HUES6 (cell line): Measurements from ENCODE around the gene SIAE.
A peak's percentile ranks its signal among the peaks of the same experiment; 100 is the strongest.

Experiments used
- H3K27ac ChIP-seq: 2 replicates; pipeline ENCODE4 v1.7.0; 2013; ENCODE audit warnings: low read depth, mild to moderate bottlenecking, low read length, inconsistent platforms
- H3K27me3 ChIP-seq: 2 replicates; pipeline ENCODE4 v1.6.1; 2013; ENCODE audit warnings: low read length; ENCODE audit not compliant: control insufficient read depth, insufficient read depth
- H3K36me3 ChIP-seq: 2 replicates; pipeline ENCODE4 v1.6.1; 2013; ENCODE audit warnings: low read length; ENCODE audit not compliant: control insufficient read depth, insufficient read depth
- H3K4me1 ChIP-seq: 2 replicates; pipeline ENCODE4 v1.6.1; 2013; ENCODE audit warnings: low read length; ENCODE audit not compliant: control insufficient read depth, insufficient read depth
- H3K4me3 ChIP-seq: 2 replicates; pipeline ENCODE4 v1.5.1; 2013; ENCODE audit warnings: low read depth, low read length
- H3K9ac ChIP-seq: one replicate; pipeline ENCODE4 v1.6.1; 2013; ENCODE audit warnings: mild to moderate bottlenecking, low read length
- H3K9me3 ChIP-seq: 2 replicates; pipeline ENCODE4 v1.6.1; 2013; ENCODE audit warnings: low read depth, low read length; ENCODE audit not compliant: control insufficient read depth, insufficient read depth

The SIAE gene, protein sequence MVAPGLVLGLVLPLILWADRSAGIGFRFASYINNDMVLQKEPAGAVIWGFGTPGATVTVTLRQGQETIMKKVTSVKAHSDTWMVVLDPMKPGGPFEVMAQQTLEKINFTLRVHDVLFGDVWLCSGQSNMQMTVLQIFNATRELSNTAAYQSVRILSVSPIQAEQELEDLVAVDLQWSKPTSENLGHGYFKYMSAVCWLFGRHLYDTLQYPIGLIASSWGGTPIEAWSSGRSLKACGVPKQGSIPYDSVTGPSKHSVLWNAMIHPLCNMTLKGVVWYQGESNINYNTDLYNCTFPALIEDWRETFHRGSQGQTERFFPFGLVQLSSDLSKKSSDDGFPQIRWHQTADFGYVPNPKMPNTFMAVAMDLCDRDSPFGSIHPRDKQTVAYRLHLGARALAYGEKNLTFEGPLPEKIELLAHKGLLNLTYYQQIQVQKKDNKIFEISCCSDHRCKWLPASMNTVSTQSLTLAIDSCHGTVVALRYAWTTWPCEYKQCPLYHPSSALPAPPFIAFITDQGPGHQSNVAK

DNA sequence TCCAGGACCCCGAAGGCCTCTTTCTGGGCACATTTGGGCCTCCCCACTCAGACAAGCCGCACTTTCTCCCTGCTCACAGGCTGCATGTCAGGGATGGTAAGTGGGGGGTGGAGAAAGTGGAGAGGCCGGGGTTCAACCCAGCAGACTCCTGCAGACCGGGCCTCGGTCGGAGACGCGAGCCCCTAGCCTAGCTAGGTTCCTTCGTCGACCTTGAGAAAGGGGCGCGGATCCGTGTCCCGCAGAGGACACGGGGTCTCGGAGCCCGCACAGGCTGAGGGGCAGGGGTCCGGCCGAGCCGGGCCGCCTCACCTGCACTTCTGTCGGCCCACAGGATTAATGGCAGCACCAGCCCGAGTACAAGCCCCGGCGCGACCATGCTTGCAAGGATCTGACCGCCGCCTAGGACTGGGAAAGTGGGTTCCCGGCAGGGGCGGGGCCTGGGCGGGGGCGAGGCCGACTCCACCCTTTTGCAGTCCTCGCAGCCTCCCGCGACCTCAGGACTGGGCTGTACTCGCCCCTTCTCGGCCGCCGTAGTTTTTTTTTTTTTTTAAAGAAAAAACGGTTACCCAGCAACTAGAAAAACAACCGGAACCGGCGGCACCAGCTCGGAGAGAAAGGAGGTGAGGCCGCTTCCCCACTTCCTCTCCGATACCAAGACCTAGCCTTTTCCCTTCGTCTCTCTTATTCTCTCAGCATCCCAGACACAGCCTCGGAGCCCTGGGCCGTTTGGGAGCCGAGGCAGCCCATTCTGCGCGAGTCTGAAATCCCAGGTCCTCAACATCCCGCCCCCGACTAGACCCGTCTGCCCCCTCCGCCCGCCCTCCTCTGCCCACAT lies at the start of gene SIAE, which contains the start of gene SPA17:
Gene SIAE (minus strand): TSS at position 407 of the 835 bp plus-strand sequence. CDS start 31 bp downstream, at position 376.
Gene SPA17 (plus strand): TSS at position 572 of the 835 bp plus-strand sequence. CDS start 1,361 bp downstream, outside the sequence.
- peaks cover 7% of the 10 kb centered on the region; the same call in 1 of the 2 replicates for H3K4me1 ChIP-seq
- no peaks in the 10 kb centered on the region for H3K36me3 ChIP-seq
- peak within 1 kb of the TSS; percentile 51; the same call in 1 of the 2 replicates for H3K27ac ChIP-seq
- peak within 1 kb of the TSS; percentile 90 for H3K4me3 ChIP-seq
- H3K9ac ChIP-seq: peak within 1 kb of the TSS; percentile 92
- H3K27me3 ChIP-seq: peaks cover 23% of the 10 kb centered on the region
- no peaks in the 10 kb centered on the region for H3K9me3 ChIP-seq

DNA sequence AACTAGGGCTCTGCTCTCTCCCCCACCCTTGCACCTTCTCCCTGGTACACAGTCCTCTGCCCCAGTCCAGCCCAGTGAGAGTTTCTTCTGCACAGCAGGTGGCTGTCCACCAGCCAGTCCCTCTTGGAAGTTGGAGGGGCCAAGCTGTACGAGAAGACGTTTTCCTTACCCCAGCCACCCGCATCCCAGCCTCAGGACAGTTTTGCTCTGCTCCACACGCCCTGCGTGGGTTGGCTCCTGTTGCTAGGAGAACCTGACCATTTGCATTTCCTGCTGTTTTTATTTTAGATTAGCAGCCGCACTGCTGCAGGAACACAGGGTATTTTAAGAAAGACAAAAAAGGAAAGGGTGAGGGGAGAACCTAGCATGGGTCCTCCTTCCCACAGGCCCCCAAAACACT lies 48.6 kb upstream of the SIAE start:
- Histone ChIP-seq H3K36me3 (no peaks in the 10 kb centered on the region), H3K27ac (no peak overlapping the region), H3K9ac (no peak overlapping the region), H3K27me3 (peaks cover 95% of the 10 kb centered on the region), H3K9me3 (no peaks in the 10 kb centered on the region), H3K4me3 (no peak overlapping the region), H3K4me1 (peaks cover 37% of the 10 kb centered on the region)

DNA sequence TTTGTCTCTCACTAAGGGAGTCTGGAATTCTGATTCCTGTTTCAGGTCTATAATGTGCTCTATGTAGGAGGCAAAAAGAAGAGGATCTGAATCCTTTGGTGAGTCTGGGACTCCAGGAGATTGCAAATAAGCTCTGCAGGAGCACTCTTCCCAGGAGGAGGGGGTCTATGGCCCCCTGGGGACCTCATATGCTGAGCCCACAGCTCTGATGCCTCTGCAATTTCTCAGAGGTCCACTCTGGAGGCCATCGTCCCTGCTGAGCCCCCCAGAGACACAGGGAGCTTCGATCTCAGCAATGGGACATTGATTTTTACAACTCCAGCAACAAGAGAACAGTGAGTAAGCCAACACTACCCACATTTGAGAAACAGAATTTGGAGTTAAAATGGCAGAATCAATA lies 46.0 kb upstream of the SIAE start:
- no peaks in the 10 kb centered on the region for H3K9me3 ChIP-seq

DNA sequence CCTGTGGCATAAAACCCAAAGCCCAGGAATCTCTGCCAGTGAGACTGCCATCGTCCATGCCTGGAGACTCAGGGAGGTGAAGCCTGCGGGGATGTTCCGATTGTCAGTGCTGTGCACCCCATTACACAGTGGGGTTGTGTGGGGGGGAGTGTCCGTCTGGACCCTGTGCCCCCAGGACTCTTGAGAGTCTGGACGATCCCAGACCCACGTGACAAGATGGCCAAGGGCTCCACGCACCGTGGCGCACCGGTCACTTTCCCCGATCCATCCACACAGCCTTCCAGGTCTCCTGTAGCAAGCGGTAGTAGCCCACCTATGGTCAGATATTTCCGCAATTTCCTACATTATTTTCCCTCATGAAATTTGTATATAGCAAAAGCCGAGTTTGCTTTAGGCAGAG lies 45.3 kb upstream of the SIAE start:
- Histone ChIP-seq H3K9ac (no peak overlapping the region), H3K36me3 (no peaks in the 10 kb centered on the region), H3K9me3 (no peaks in the 10 kb centered on the region), H3K27ac (no peak overlapping the region), H3K4me3 (peak overlapping the region; percentile 65), H3K4me1 (peaks cover 17% of the 10 kb centered on the region), H3K27me3 (peaks cover 100% of the 10 kb centered on the region)

More for the DNA sequence above, 46.0 kb upstream of the SIAE start:
- Histone ChIP-seq H3K4me1 (peaks cover 19% of the 10 kb centered on the region), H3K36me3 (no peaks in the 10 kb centered on the region), H3K4me3 (no peak overlapping the region), H3K27ac (no peak overlapping the region), H3K9ac (no peak overlapping the region), H3K27me3 (peaks cover 100% of the 10 kb centered on the region)

DNA sequence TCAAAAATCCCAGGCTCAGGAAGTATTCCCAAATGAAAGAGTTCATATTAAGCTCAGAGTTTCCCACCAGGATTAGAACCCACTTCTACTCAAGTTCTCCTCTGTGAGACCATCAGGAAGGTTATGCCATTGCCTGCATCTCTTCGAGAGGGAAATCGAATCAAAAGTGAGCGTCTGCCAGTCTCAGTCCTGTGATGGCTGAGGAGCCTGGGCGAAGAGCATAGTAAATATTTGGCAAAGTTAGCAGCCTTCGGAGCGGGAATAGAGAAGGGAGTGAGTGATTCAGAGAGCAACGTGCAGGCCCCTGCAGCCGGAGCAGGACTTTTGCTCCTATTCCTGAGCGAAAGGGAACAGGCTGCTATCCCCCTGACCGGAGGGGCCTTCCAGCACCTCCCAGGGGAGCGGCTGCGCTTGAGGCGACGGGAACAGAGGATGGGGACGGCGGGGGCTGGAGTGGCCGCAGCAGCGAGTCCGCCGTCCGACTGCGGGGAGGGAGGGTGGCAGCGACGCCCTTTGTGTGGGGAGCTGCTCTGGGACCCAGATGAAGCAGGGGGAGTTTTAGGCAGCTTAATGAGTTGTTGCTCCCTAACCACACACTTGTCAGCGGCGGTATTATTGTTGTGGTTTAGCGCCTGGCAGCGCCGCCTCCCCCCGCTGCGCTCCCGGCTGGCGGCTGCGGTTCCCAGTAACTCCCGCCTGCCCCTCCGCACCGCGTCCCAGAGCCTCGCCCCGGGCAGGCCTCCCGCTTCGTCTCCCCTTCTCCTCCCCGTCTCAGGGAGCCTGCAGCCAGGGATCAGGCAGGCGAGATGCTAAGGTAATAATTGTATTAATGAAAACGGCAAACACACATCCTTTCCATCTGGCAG lies 44.5 kb upstream of the SIAE start:
- peaks cover 17% of the 10 kb centered on the region for H3K4me1 ChIP-seq
- H3K4me3 ChIP-seq: peak overlapping the region; percentile 65
- H3K9me3 ChIP-seq: no peaks in the 10 kb centered on the region
- H3K9ac ChIP-seq: peak overlapping the region; percentile 27
- no peaks in the 10 kb centered on the region for H3K36me3 ChIP-seq
- H3K27me3 ChIP-seq: peaks cover 93% of the 10 kb centered on the region
- H3K27ac ChIP-seq: no peak overlapping the region

DNA sequence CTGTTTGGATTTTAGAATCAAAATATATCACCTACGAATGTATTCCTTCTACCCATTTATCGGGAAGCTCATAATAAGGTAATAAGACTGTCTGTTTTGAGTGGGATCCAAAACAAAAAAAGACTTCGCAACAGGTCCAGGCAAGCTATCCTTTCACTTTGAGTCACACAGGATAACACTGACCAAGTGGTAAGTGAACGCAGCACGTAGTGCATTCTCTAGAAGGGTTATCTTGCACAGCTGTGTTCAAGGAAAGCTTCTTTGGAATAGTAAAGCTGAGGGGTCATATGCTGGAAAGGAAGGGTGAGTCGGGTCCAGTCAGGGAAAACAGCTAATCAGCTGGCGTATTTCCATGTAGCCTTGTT lies 43.9 kb upstream of the SIAE start:
- Histone ChIP-seq H3K4me3 (peak overlapping the region; percentile 65), H3K27me3 (peaks cover 87% of the 10 kb centered on the region), H3K27ac (no peak overlapping the region), H3K9ac (no peak overlapping the region), H3K4me1 (peaks cover 17% of the 10 kb centered on the region), H3K36me3 (no peaks in the 10 kb centered on the region), H3K9me3 (no peaks in the 10 kb centered on the region)

DNA sequence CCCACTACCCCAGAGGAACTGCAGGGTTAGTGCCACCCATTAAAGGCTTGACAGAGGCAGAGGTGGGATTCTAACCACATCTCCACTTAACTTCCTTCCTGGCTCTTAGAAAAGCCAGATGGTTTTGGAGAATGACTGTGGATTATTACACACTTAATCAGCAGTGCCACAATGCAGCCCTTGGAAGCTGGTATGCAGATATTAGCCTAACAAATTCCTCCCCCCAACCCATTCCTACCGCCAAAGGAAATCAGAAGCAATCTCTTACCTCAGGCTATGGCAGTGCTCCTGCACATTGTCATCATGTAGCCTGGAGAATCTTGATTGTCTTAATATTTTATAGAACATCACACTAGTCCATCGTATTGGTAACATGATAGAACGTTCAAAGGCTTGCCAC lies 43.1 kb upstream of the SIAE start:
- peaks cover 17% of the 10 kb centered on the region for H3K4me1 ChIP-seq
- no peak overlapping the region for H3K4me3 ChIP-seq
- no peaks in the 10 kb centered on the region for H3K36me3 ChIP-seq
- H3K9ac ChIP-seq: no peak overlapping the region
- no peaks in the 10 kb centered on the region for H3K9me3 ChIP-seq
- no peak overlapping the region for H3K27ac ChIP-seq
- peaks cover 78% of the 10 kb centered on the region for H3K27me3 ChIP-seq

DNA sequence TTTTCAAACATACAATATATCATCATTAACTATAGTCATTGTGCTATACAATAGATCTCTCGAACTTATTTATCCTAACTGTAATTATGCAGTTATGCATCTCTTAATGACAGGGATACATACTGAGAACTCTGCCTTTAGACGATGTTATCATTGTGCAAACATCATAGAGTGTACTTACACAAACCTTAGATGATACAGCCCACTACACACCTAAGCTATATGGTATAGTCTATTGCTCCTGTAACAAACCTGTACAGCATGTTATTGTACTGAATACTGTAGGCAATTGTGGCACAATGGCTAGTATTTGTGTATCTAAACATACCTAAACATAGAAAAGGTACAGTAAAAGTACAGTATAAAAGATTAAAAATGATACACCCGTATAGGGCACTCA lies 38.9 kb upstream of the SIAE start:
- Histone ChIP-seq H3K27me3 (peaks cover 36% of the 10 kb centered on the region), H3K9ac (no peak overlapping the region), H3K36me3 (no peaks in the 10 kb centered on the region), H3K27ac (no peak overlapping the region), H3K4me3 (no peak overlapping the region), H3K9me3 (peaks cover 6% of the 10 kb centered on the region), H3K4me1 (peaks cover 1% of the 10 kb centered on the region; the same call in 1 of the 2 replicates)

DNA sequence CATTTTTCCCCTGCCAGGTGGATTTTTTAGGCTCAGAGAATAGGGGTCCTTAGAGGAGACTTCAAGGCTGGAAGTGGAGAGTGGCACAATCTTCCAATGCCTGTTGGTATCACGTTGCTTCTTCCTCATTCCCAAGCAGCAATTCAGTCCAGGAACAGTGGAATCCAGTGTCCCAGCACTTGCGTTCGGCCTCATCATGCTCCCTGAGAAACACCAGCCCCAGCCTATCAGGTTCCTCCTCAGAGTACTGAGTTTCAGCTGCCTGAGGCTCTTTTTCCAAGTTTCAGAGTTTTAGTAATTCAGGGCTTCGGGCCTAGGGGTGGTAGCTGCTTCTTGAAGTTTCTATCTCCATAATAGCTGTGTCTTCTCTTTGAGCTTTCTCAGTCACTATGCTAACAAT lies 34.3 kb upstream of the SIAE start:
- Histone ChIP-seq H3K4me1 (no peaks in the 10 kb centered on the region), H3K27me3 (no peaks in the 10 kb centered on the region; the same call in 1 of the 2 replicates), H3K4me3 (no peak overlapping the region), H3K36me3 (no peaks in the 10 kb centered on the region), H3K9me3 (peaks cover 10% of the 10 kb centered on the region), H3K9ac (no peak overlapping the region), H3K27ac (no peak overlapping the region)

DNA sequence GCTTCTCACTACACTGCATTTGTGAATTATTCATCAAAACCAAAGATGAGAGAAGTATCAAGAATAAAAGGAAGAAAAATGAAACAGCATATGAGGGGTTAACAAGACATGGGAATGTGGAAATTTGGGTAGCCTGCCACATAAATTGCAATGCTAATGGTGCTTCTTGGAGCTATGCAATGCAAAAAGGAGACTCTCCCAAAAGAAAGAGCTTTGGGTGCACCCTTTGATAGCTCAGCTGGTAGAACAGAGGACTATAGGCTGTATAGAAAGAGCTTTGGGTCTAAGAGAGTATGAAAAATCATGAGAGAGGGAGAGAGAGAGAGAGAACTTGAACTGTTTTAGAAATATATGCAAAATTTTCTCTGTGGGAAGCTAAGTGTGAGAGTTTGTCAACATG lies 26.5 kb upstream of the SIAE start:
- Histone ChIP-seq H3K9ac (no peak overlapping the region), H3K27me3 (no peaks in the 10 kb centered on the region), H3K9me3 (peaks cover 4% of the 10 kb centered on the region; the same call in 1 of the 2 replicates), H3K4me1 (no peaks in the 10 kb centered on the region; the same call in 1 of the 2 replicates), H3K27ac (no peak overlapping the region), H3K36me3 (no peaks in the 10 kb centered on the region), H3K4me3 (no peak overlapping the region)
